Measurements from ENCODE around the gene EVPL.

DNA sequence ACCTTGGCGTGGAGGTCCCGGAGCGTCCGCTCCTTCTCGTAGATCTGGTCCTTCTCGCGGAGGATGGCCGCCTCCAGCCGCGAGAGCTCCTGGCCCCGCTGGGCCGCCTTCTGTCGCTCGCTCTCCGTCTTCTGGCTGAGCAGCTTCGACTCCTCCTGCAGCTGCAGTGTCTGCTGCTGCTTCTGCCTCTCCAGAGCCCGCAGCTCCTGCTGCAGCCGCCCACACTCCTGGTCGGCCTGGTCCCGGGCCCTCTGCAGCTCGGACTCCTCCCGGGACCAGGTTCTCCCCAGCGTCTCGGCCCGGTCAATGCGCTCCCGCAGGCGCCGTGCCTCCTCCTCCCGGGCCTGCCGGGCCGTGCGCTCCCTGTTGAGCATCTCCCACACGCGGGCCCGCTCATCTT is 18.9 kb downstream of the EVPL start:
- no peak for TF ChIP-seq MLLT10 (CRISPR knock-in tag; IDR thresholded peaks at IDR 0.05)
- TF ChIP-seq ZNF274 (CRISPR knock-in tag; IDR thresholded peaks at IDR 0.05) = no peak
- TF ChIP-seq, protein P1, sequence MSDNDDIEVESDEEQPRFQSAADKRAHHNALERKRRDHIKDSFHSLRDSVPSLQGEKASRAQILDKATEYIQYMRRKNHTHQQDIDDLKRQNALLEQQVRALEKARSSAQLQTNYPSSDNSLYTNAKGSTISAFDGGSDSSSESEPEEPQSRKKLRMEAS (IDR thresholded peaks at IDR 0.05) = no peak

Measured in HepG2 (cell line).